Measurements from ENCODE around the gene AZU1.

DNA sequence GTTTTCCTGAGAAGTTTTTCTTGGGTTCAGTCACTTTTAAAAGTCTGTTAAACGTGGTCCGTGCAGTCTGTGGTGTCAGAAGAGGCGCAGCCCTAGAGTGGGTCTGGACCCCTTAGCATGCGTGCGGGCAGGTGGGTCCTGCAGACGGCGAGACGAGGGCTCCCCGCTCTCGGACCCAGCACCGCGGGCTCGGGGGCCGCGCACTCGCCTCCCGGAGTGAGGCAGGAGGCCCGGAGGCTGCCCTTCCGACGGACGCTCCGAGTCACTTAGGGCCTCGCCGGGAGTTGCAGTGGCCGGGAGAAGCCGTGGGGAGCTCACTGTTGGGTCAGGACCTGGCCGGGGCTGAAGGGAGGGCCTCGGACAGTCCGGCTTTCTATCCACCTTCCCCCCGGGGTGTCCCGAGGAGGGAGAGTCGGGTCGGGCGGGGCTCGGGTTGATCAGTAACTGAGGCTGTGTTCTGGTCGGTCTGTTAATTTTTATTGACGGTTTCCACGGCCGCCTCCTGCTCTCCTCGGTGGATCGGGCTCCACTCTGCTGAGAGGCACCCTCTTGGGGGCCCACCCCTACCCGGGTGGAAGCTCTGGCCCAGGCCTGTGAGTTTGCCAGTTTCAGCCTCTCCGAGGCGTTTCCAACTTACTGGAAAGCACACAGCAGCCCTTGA is 29.1 kb upstream of the AZU1 start:
- TF ChIP-seq CTCF (IDR thresholded peaks at IDR 0.05): no peak
- TF ChIP-seq POLR2A (IDR thresholded peaks at IDR 0.05): no peak

Measured in prostate gland (tissue), 2 donors.